NCI-H2029 treated with DMSO at 0.1 percent for 48 hours (cell line): ENCODE data around the gene CEACAM20.
A peak's percentile ranks its signal among the peaks of the same experiment; 100 is the strongest.
"Not testable (repeated sequence)": the region's sequence is repeated elsewhere in the genome, so short reads cannot be mapped to it uniquely, and the experiment has no call there.

Experiments
- DNase-seq: peaks from one replicate; lab custom pipeline; 2025; lab: John Stamatoyannopoulos, UW

The CEACAM20 gene

GRCh38 chr19:44529536-44529935 is at the start of gene CEACAM20:
CEACAM20 (minus strand) TSS chr19:44529675; CDS start chr19:44529509, 166 bp downstream.
- no peak for DNase-seq

DNA sequence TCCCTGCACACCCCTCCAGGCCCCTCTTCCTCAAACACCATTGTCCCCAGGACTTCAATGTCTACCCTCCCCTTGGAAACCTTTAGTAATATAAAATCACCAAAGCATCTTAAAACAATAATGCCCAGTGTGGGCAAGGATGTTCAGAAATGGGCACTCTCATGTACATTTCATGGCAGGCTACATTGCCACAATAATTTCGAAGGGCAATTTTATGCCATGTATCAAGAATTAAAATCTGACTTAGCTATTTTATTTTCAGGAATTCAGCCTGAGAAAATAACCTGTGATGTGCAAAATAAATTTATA is 48.0 kb upstream of the CEACAM20 start:
- no peak for DNase-seq

DNA sequence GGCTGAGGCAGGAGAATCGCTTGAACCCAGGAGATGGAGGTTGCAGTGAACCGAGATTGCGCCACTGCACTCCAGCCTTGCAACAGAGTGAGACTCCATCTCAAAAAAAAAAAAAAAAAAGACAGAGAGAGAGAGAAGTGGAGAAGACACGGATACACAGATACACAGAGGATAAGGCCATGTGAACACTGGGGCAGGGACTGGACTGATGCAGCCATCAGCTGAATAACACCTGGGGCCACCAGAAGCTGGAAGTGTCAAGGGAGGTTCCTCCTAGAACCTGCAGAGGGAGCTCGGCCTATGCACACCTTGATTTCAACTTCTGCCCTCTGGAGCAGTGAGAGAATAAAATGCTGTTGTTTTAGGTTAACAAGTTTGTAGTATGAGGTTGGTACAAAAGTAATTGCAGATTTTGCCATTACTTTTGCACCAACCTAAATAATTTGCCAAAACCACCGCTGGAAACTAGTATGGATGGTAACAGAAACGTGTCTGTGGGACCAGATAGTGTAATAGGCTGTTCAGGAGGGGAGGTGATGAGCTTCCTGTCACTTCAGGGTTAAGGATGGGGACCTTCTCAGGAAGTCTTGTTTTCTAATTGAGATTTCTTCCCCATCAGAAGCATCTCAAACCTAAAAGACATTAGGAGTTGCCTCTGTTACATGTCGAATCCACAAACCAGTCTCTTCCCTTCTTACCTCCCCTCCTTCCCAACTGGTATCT is 47.5 kb upstream of the CEACAM20 start:
- DNase-seq: peak; percentile 15

DNA sequence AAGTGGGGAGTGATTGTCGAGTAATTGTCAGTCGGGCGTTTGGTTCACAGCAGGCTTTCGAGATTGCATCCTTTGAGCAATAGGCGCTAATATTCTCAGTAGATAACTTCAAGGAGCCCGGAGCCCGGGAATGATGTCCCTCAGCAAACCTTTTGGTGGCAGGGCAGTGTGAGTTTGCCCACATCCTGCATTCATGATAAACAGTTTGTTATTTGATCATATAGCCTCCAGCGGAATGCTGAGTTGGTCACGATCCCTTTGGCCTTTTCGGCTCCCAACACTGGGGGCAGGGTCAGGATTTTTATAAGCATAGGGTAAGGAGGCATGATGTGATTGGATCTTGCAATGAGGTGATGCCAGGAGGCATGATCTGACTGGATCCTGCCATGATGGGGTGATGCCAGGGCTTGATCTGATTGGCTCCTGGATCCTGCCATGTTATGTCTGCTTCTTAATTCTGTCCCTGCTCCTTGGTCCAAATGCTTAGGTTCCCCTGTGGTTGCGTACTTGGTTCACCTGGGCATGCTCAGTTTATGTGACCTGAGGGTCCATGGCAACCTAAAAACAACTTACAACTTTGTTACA is 45.7 kb upstream of the CEACAM20 start:
- DNase-seq: no peak

DNA sequence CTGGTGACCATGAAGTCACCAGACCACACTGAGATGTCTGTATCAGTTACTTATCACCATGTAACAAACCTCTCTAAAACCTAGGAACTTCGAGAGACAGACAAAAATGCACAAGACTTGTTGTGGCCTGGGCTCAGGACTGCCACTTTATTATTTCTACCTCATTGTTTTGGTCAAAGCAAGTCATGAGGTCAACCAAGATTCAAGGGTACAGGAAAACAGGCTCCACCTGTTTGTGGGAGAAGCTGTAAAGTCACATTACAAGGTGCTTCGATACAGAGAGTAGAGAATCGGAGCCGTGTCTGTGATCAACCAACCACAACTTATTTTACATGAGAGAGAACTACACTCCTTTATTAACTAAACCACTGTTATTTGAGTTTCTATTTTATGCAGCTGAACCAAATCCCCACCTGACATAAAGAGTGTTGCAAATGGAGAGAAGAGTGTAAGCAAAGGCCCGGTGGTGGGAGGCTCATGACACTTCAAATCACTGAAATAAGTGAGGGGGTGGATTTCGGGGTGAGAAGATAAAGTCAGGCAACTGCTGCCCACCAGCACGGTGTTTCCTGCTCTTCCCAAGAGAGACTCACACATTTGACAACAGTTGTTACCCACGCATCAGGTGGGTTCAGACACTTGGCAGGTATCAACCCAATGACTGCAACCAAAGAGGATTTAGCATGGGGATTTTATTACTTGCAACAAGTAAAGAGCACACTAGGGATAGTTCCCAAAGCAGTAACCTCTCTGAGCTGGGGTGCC is 44.9 kb upstream of the CEACAM20 start:
- no peak for DNase-seq

- no peak for DNase-seq
These were observed 44.2 kb upstream of the CEACAM20 start for GRCh38 chr19:44573627-44574026.

DNA sequence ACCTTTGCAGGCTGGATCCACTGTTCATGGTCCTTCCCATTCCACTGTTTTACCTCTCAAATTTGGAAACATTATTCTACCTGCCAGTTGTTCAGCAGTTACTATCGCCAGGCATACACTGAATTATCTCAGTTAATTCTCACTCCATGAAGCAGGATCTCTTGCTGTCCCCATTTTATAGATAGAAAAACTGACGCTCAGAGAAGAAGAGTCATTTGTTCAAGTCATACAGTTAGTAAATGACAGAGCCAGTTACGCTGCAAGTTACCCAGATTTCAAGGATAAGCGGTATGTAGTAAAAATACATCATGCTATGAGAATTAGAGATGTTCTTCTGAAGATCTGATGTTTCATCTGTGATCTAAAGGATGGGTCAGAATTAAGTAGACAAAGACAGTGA is 43.7 kb upstream of the CEACAM20 start:
- no peak for DNase-seq

DNA sequence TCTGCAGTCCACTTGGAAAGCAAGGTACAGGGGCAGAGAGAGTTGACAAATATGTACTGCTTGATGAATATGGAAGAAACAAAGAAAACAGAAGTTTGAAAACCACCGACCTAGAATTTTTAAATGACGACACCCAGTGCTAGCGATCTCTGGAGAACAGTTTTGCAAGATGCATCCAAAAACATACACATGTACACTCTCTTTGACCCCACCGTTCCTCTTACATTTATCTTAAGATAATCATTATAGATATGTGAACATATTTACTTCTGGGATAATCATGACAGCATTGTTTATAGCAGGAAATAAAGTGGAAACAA is 43.1 kb upstream of the CEACAM20 start:
- no peak for DNase-seq

DNA sequence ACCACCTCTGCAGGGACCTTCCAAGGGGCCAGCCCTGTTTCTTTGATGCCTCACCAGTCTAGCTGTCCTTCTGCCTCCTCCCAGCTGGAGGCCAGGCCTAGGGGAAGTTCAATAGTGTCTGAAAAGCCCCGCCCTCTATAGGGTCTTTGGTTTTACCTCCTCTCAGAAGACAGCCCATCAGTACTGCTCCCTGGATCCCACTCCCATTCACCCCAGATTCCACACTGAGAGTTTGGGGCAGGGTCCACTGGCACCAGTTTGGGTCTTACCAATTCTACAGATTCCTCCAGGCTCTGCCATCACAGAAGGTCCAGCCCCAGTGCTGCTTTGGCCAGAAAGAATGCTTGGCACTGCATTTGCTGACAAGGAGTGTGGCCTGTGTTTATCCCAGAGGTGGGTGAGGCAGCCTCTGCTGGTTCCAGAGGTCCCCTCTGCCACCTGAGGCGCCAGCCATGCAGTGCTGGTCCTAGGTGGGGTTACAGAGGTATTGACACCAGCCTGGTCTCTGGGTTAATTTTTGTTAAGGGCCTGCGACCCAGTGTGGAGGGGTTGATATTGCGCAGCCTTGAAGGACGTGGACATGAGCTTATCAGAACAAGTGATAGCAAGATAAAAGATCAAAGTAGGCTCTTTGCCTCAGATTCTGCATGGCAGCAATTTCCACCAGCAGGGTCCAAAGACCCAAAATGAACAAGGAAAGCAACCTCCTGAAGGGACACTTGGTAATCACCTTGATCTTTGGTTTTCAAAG is 42.5 kb upstream of the CEACAM20 start:
- no peak for DNase-seq

DNA sequence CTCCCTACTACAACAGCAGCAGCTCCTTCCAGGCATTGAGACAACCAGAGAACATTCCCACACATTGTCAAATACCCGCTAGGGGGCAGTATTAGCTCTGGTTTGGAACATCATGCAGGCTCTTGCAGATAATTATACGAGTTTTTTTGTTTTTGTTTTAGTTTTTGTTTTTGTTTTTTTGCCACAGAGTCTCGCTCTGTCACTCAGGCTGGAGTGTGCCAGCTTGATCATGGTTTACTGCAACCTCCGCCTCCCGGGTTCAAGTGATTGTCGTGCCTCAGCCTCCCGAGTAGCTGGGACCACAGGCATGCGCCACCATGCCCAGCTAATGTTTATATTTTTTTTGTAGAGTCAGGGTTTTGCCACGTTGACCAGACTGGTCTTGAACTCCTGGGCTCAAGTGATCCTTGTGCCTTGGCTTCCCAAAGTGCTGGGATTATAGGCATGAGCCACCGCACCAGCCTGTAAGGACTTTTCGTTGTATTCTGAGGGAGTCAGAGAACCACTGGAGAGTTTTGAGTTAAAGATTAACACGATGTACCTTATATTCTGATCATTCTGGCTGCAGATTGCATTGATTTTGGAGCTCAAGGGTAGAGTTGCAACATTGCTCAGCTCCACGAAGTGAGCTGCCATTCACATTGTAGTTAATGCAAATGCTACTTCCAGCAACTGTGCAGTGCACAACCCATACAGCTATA is 41.7 kb upstream of the CEACAM20 start:
- peak; percentile 77 for DNase-seq

GRCh38 chr19:44570603-44570983 is 41.1 kb upstream of the CEACAM20 start:
- no peak for DNase-seq

GRCh38 chr19:44567745-44568144 is 38.3 kb upstream of the CEACAM20 start:
- DNase-seq: no peak

- DNase-seq: no peak
These were observed 37.5 kb upstream of the CEACAM20 start for GRCh38 chr19:44566984-44567383.

- DNase-seq: not testable (repeated sequence)
These were observed 33.7 kb upstream of the CEACAM20 start for GRCh38 chr19:44563086-44563655.

- no peak for DNase-seq
These were observed 28.5 kb upstream of the CEACAM20 start for GRCh38 chr19:44557933-44558332.

DNA sequence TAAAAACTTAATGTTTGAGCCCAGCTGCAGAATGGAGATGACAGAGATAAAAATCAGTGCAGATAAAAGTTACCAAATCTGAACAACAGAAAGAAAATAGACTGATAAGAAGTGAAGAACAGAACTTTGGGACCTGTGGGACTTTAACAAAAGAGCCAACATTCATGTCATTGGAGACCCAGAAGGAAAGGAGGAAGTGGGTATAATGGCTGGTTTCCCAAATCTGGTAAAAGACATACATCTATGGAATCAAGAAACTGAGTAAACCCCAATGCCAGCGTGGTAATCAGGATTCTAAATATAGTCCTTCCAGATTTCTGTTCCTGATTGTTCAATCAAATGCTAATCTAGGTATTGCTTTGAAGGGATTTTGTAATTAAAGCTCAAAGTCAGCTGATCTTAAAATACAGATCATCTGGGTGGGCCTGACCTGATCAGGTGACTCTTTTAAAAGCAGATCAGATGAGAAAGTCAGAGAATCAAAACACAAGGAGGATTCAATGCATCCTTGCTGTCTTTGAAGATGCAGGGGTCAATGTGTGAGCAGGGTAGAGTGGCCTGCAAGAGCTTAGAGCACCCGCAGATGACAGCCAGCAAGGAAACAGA is 25.3 kb upstream of the CEACAM20 start:
- no peak for DNase-seq

DNA sequence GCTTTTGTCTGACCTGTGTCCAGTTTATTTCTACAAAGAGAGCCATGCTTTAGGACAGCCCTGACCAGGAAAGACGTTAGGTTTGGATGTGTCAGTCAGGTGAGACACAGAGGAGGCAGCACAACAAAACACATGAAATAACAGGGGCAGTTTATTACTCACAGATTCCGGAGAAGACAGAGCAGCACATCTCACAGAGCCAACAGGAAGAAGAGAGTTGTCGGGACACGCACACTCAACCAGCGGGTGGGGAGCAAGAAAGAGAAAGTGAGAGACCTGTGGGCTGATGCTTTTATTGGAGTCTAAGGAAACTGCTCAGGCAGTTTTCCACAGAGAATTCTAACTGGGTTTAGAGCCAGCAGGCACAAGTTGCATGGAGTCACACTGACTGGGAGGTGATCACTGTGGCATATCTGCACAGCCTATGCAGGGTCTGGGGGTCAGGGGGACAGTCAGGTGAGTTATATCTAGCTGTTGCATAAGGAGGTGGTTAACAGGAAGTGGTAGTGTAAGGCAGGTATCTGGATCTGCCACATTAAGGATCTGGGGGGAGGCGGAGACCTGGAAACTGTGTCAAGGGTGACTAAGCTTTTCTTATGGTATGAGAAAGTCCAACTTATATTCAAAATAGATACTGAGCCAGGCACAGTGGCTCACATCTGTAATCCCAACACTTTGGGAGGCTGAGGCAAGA is 24.1 kb upstream of the CEACAM20 start:
- no peak for DNase-seq

DNA sequence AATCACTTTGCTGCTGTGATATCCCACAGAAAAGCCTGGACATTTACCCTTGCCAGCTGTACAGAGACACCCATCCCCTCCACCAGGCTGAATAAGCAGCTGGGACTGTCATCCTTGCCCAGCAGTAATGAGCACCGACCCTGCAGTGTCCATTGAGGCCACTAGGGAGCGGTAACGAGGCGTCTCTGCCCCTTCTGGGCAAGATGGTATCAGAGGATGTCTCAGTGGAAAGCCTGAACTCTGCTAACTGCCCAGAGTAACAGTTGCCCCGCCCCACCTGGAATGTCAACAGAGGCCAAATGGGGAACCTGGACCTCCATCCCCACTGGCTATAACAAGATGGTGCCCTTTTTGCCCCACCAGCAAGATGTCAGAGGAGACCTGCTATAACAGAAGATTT is 22.8 kb upstream of the CEACAM20 start:
- DNase-seq: no peak

DNA sequence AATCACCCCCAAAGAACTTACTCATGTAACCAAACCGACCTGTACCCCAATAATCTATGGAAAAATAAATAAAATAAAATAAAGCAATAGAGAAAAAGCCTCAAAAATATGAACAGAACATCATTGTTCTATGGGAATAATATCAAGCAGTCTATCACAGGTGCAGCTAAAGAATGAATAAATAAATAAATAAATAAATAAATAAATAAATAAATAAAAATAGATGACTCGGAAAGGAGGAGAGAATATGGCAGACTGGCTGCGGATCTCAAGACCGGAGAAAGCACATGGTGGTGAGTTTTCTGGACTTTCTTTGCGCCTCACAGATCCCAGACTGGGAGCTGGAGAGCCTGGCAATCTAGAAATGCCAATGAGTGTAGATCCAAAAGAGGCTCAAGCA is 22.4 kb upstream of the CEACAM20 start:
- DNase-seq: no peak

DNA sequence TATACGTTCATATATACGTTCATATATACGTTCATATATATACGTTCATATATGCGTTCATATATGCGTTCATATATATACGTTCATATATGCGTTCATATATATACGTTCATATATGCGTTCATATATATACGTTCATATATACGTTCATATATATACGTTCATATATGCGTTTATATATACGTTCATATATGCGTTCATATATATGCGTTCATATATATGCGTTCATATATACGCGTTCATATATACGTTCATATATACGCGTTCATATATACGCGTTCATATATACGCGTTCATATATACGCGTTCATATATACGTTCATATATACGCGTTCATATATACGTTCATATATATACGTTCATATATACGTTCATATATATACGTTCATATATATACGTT is 21.5 kb upstream of the CEACAM20 start:
- not testable (repeated sequence) for DNase-seq

DNA sequence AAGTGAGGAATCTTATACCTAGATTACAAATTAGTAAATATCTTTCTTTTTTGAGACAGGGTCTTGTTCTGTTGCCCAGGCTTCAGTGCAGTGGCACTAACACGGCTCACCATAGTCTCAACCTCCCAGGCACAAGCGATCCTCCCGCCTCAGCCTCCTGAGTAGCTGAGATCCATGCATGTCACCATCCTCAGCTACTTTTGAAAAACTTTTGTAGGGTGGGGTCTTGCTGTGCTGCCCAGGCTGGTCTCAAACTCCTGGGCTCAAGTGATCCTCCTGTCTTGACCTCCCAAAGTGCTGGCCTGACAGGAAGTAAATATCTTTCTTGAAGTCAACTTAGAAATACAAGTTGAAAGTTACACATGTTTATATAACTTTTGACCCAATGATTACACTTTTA is 20.0 kb upstream of the CEACAM20 start:
- no peak for DNase-seq
